ENCODE data around the gene IMMP2L.

DNA sequence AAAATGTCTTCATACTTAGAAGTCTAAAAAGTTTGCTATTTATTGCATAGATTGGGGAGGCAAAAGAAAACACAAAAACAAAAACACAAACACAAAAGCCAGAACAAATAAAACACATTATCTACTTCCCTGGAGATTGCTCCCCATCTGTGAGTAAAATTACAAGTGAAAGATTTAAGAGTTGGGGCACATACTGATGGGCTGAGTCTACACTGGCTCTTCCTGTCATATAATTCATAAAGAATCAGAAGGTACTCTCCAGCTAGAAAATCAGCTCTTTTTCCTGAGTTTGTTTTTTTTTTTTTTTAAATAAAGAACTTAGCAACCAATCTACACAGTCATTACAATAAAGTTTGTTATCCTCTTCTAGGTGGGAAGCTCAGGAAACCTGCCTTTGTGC, 663.8 kb downstream of the IMMP2L start:
- TF ChIP-seq, protein P1, sequence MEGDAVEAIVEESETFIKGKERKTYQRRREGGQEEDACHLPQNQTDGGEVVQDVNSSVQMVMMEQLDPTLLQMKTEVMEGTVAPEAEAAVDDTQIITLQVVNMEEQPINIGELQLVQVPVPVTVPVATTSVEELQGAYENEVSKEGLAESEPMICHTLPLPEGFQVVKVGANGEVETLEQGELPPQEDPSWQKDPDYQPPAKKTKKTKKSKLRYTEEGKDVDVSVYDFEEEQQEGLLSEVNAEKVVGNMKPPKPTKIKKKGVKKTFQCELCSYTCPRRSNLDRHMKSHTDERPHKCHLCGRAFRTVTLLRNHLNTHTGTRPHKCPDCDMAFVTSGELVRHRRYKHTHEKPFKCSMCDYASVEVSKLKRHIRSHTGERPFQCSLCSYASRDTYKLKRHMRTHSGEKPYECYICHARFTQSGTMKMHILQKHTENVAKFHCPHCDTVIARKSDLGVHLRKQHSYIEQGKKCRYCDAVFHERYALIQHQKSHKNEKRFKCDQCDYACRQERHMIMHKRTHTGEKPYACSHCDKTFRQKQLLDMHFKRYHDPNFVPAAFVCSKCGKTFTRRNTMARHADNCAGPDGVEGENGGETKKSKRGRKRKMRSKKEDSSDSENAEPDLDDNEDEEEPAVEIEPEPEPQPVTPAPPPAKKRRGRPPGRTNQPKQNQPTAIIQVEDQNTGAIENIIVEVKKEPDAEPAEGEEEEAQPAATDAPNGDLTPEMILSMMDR (IDR thresholded peaks at IDR 0.05 in 4 of 5, conservative IDR thresholded peaks at IDR 0.05 in 1 of 5), result no peak
- TF ChIP-seq POLR2A (IDR thresholded peaks at IDR 0.05), result no peak

Measured in gastrocnemius medialis (tissue), 4 donors.